Measurements from ENCODE around the gene UBE2D2. TPM values are rescaled to one million over a fixed set of nuclear protein-coding genes. Genes with fewer than 3 reads are reported as not detected.

UBE2D2 gene
- total RNA-seq, 1 donor from 2014 or later = 129 TPM

DNA sequence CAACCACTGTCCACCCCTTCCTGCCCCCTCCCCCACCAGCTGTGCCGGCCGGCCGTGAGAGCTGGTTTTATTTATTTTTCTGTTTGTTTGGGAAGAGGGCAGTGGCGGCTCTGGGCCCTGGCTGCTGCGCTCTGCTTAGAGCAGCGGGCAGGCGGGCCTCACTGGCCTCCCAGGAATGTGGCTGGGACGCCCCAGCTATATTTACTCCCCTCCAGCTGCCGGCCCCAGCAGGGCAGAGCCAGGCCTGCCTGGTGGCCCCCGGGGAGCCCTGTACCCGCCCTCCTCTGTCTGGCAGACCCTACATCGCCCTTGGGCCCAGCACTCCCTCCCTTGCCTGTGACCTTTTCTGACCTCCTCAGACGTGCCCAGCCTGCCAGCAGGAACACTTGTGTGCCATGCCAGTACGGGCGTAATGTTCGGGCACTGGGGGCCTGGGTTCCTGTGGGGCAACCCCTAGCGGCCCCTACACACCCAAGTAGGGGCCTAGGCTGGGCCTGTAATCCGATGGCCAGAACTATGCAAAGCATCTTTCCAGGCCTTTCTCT, 94.7 kb downstream of the UBE2D2 start:
- H3K27me3 Mint-ChIP-seq (ENCODE audit: low read depth) = no peaks in the 10 kb centered on the region

DNA sequence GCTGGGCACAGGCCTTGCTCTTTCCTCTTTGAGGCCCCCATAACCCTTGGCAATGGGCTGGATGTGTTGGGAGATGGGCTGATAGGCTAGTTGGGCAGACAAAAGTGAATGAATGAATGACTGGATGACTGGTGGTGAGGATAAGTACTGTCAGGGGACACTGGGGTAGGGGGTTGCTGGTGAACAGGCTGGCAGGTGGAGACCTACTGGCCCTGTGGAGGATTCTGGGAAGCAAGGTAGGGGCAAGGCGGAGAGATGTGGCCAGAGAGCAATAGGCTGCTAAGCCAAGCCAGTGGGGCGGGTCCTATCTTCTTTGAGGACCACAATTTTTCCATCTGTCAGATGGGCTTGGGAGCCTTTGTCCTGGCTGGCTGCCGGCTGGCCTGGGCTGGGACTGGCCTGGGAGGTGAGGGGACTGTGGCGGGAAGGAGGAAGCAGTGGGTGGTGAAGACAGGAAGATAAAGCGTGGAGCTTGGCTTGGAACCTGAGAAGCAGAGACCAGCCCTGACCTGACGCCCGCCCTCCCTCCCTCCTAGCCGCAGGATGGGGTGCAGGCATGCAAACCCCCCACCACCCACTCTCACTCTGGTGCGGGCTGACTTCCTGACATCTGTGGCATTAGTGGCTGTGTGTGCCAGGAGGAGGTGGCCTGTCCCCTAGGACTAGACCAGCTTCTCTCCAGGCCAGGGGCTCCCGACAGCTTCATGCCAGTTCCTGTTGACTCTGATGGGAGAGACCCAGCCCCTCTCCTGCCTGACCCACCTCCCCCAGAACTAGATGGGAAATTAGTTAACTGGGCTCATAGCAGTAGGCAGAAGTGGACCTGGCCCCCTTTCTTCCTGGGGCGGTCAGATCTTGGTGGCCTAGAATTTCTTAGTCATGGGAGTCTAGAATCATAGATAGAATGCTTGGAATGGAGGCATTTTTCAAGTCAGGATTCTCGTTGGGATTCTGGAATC, 96.5 kb downstream of the UBE2D2 start:
- TF ChIP-seq, protein P1, sequence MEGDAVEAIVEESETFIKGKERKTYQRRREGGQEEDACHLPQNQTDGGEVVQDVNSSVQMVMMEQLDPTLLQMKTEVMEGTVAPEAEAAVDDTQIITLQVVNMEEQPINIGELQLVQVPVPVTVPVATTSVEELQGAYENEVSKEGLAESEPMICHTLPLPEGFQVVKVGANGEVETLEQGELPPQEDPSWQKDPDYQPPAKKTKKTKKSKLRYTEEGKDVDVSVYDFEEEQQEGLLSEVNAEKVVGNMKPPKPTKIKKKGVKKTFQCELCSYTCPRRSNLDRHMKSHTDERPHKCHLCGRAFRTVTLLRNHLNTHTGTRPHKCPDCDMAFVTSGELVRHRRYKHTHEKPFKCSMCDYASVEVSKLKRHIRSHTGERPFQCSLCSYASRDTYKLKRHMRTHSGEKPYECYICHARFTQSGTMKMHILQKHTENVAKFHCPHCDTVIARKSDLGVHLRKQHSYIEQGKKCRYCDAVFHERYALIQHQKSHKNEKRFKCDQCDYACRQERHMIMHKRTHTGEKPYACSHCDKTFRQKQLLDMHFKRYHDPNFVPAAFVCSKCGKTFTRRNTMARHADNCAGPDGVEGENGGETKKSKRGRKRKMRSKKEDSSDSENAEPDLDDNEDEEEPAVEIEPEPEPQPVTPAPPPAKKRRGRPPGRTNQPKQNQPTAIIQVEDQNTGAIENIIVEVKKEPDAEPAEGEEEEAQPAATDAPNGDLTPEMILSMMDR (IDR thresholded peaks at IDR 0.05) = no peak
- no peaks in the 10 kb centered on the region for H3K27me3 Mint-ChIP-seq (ENCODE audit: low read depth)
- no peaks in the 10 kb centered on the region for H3K9me3 Mint-ChIP-seq (ENCODE audit: low read depth)
- peaks cover 93% of the 10 kb centered on the region for H3K4me1 Mint-ChIP-seq (ENCODE audit: low read depth)
- no peaks in the 10 kb centered on the region for H3K36me3 Mint-ChIP-seq (ENCODE audit: low read depth)
- H3K27ac Mint-ChIP-seq (ENCODE audit: unreplicated experiment) = peak overlapping the region; percentile 99
- H3K4me3 Mint-ChIP-seq (ENCODE audit: unreplicated experiment) = peak overlapping the region; percentile 54
- no peak for DNase-seq (ENCODE audit: low spot score)

More for the DNA sequence above, 94.7 kb downstream of the UBE2D2 start:
- DNase-seq (ENCODE audit: low spot score) = no peak
- Mint-ChIP-seq H3K27ac (ENCODE audit: unreplicated experiment) (peak overlapping the region; percentile 99), H3K36me3 (ENCODE audit: low read depth) (no peaks in the 10 kb centered on the region), H3K4me1 (ENCODE audit: low read depth) (peaks cover 90% of the 10 kb centered on the region), H3K4me3 (ENCODE audit: unreplicated experiment) (peak overlapping the region; percentile 99), H3K9me3 (ENCODE audit: low read depth) (no peaks in the 10 kb centered on the region)
- TF ChIP-seq, protein P1 (IDR thresholded peaks at IDR 0.05) = no peak

DNA sequence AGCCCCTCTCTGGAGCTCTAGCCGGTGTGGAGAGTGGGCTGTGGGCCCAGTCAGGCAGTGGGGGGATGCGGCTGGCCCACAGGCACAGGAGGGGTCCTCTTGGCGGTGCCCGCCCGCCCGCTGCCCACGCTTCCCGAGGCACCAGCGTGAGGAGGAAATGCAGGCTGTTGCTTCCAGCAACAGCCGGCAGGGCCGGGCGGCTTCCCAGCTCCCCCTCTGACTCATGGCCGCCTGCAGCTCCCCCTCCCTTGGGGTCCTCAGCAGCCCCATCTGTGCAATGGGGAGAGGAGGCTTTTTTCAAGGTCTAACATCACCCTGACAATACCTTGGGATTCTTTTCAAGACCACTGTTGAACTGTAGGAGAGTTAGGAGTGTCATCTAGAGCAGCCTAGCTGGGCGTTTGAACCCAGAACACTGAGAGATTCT, 97.4 kb downstream of the UBE2D2 start:
- no peaks in the 10 kb centered on the region for H3K36me3 Mint-ChIP-seq (ENCODE audit: low read depth)
- H3K27me3 Mint-ChIP-seq (ENCODE audit: low read depth) = no peaks in the 10 kb centered on the region
- no peak for DNase-seq (ENCODE audit: low spot score)
- no peaks in the 10 kb centered on the region for H3K9me3 Mint-ChIP-seq (ENCODE audit: low read depth)
- TF ChIP-seq, protein P1 (IDR thresholded peaks at IDR 0.05) = peak; percentile 48
- peak overlapping the region; percentile 99 for H3K27ac Mint-ChIP-seq (ENCODE audit: unreplicated experiment)
- H3K4me3 Mint-ChIP-seq (ENCODE audit: unreplicated experiment) = peak overlapping the region; percentile 67
- H3K4me1 Mint-ChIP-seq (ENCODE audit: low read depth) = peaks cover 93% of the 10 kb centered on the region

DNA sequence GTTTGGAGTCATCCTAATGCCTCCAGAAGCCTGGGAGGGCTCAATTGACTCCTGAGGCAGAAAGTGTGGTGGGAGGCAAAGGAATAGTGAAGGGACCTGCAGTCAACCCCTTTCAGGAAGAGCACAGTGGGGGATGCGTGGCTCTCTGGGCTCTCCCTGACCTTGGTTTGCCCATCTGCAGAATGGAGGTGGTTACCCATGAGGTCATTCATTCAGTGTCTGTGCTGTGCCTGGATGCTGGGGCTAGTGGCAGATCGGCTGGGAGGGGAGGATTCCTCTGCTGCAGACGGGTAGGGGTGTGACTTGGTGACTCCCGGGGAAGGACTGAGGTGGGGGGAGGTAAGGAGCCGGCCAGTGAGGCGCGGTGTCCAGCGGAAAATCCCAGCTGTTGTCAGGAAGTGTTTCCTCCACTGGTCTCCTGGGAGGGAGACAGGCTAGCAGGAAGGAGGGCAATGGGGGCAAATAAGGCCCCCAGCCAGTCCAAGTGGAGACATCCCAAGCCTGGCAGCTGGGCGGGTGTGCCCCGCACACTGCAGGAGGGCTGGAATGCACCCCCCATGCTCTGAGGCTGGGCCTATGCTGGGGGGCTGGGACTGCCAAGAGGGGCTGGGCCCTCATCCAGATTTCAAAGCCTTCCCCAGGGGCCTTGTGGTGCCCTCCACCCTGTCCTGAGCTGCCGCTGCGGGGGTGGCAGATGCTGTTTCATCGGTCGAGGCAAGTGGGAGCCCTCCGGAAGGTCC, 98.0 kb downstream of the UBE2D2 start:
- Mint-ChIP-seq H3K27ac (ENCODE audit: unreplicated experiment) (peak overlapping the region; percentile 99), H3K36me3 (ENCODE audit: low read depth) (no peaks in the 10 kb centered on the region), H3K27me3 (ENCODE audit: low read depth) (no peaks in the 10 kb centered on the region), H3K4me3 (ENCODE audit: unreplicated experiment) (peak overlapping the region; percentile 67), H3K9me3 (ENCODE audit: low read depth) (no peaks in the 10 kb centered on the region), H3K4me1 (ENCODE audit: low read depth) (peaks cover 93% of the 10 kb centered on the region)
- TF ChIP-seq, protein P1 (IDR thresholded peaks at IDR 0.05) = no peak
- DNase-seq (ENCODE audit: low spot score) = no peak

DNA sequence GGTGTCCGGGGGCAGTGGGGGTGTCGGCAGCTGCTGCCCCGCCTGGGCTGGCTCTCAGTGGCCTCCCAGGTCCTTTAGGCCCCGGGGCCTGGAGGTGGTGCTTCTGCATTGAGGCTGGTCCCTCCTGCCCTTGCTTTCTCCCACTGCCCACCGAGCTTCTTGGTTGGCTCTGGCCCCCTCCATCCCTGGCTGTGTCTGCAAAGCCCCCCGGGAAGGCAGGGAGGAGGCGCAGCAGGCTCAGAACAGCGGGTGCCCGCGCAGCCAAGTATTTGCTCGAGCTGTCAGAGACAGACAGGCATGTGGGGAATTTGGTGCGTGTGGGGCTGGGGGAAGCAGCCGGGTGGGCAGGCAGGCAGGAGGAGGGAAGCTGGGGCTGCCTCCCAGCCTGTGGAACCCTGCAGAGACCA, 98.6 kb downstream of the UBE2D2 start:
- Mint-ChIP-seq H3K9me3 (ENCODE audit: low read depth) (no peaks in the 10 kb centered on the region), H3K4me1 (ENCODE audit: low read depth) (peaks cover 93% of the 10 kb centered on the region), H3K4me3 (ENCODE audit: unreplicated experiment) (peak overlapping the region; percentile 66), H3K27ac (ENCODE audit: unreplicated experiment) (peak overlapping the region; percentile 99), H3K36me3 (ENCODE audit: low read depth) (no peaks in the 10 kb centered on the region), H3K27me3 (ENCODE audit: low read depth) (no peaks in the 10 kb centered on the region)
- peak; percentile 96 for DNase-seq (ENCODE audit: low spot score)
- TF ChIP-seq, protein P1 (IDR thresholded peaks at IDR 0.05) = no peak
